OCI-M1 (cell line): ENCODE results near the gene ANO6.
A peak's percentile ranks its signal among the peaks of the same experiment; 100 is the strongest.
"Not testable (repeated sequence)": the region's sequence is repeated elsewhere in the genome, so short reads cannot be mapped to it uniquely, and the experiment has no call there.

ENCODE experiments used
- DNase-seq: peaks from one replicate; lab custom pipeline; 2025; lab: John Stamatoyannopoulos, UW

The ANO6 gene

DNA sequence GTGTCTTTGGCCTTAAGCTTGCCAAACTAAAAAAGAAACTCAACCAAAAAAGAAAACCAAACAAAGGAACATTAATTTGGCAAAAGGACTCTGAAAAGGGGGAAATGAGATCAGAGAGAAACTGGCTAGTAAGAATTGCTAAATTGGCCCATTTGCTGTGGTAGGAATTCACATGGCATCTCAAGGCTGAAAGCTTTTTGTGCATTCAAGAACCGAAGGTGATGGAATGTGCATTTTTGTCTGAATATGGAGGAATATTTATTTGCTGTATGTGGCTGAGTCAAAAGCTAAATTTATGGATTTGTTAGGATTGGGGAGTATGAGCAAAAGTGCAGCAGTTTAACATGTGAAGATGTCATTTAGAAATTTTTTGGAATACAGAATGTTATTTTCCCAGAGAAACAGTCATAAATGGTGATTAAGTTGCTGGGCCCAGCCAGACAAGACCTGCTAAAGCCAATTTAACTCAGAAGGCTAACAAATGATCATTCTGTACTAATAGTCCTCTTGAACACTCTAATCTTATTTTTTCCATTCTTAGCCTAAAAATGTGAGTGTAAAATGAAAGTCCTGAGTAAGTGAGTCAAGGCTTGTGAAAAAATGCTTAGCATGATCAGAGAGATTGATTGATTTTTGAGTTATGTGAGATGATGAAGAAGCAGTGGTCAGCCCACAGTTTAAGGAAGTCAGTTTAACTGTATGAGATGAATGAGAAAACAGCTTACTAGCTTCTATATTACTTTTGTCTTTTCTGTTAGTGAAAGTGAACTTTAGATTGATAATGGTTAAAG is 94.1 kb downstream of the ANO6 start:
- peak; percentile 40 for DNase-seq

DNA sequence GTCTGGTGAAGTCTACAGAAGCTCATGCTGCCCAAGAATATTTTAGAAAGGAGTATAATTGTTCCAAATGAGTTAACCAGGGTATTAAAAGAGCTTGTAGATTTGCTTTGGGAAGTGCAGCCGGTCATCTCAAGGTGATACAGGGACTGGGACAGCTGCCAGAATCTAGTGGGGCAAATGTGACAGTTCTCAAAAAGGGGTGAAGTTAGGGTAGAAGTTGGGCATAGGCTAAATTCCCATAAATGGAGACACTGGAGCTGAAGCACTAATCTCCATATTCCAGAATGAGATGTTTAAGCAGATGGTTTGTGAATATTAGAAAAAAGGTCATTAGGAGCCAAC is 94.7 kb downstream of the ANO6 start:
- no peak for DNase-seq

DNA sequence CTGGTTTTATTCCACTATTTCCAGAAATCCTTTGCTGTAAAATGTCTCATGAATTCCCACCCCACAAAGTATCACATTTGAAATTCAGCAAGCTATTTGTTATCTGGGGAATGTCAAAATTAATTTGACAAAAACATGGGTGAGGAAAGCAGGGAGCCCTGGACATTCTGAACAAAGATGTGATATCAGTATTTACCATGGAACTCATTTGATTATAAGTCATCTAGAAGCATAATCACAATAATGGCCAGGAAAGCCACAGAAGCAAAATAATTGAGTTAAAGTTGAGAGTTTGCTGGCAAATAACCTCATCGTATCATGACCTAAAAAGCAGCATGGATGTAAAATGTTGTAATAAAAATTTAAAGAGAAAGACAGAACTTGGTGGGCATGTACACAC is 96.1 kb downstream of the ANO6 start:
- no peak for DNase-seq

DNA sequence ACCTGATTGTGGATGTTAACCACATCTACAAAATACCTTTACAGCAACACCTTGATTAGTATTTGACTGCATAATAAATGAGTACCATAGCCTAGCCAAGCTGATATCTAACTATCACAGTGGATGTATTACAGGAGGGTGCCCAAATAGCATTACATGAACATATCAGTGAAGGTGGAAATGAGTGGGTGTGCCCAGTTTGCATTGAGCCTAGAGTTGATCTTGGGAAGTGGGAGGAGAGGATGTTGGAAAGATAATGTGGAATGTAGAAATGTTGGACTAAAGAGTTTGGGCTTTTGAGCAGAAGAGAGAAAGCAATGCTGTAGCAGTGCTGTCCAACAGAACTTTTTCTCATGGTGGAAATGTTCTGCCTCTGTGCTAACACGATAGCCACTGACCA is 98.9 kb downstream of the ANO6 start:
- DNase-seq: no peak

DNA sequence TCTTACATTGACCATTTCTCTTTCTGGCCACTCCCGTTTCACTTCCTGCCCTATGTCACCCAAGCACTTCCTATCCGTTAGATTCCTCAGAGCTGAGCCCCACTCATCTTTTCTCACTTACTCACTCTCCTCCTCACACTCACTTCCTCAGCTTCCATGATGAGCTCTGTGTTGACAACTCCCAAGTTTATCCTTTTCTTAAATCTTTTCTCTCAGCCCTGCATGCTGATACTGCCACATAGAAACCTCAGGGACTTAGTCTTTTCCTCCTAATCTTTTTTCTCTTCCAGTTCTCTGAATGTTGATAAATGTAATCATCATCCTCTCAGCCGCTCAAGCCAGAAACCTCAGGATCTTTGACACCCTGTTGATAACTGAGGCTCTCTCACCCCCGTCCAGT is 99.6 kb downstream of the ANO6 start:
- peak; percentile 64 for DNase-seq

DNA sequence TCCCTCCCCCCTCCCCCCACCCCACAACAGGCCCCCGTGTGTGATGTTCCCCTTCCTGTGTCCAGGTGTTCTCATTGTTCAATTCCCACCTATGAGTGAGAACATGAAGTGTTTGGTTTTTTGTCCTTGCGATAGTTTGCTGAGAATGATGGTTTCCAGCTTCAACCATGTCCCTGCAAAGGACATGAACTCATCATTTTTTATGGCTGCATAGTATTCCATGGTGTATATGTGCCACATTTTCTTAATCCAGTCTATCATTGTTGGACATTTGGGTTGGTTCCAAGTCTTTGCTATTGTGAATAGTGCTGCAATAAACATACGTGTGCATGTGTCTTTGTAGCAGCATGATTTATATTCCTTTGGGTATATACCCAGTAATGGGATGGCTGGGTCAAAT is 101.4 kb downstream of the ANO6 start:
- not testable (repeated sequence) for DNase-seq

DNA sequence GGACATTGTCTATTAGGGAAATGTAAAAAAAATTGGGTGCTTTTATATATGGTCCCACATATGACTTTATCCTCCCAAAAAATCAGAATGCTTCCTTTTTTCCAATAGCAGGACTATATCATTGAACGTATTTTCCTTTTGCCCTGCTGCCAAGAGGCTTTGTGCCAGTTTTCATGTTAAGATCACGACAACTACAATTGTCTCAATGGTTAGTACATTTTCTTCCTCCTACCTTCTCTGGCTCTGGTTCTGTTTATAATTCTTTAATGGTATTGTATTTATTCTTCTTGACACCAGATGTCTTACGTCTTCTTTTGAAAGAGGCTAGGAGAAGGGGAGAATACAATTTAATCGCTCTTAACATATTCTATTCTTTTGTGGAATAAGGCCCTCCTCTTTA is 106.9 kb downstream of the ANO6 start:
- no peak for DNase-seq

DNA sequence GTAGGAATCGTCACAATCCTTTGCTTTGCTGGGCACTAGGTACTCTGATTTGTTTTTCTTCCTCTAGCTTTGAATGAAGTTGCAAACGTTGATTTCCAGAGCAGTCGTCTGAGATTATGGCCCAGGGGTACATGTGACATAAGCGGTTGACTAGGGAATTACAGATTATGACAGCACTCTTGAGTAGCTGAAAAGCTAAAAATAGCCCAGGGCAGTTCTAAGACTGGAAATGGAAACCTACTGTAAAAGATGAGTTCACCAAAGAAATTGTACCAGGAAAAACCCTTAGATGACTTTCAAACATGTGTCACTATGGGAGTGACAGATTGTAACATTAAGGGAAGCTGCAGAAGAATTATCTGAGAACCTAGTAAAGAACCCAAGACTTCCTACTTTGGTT is 108.5 kb downstream of the ANO6 start:
- DNase-seq: peak; percentile 45

DNA sequence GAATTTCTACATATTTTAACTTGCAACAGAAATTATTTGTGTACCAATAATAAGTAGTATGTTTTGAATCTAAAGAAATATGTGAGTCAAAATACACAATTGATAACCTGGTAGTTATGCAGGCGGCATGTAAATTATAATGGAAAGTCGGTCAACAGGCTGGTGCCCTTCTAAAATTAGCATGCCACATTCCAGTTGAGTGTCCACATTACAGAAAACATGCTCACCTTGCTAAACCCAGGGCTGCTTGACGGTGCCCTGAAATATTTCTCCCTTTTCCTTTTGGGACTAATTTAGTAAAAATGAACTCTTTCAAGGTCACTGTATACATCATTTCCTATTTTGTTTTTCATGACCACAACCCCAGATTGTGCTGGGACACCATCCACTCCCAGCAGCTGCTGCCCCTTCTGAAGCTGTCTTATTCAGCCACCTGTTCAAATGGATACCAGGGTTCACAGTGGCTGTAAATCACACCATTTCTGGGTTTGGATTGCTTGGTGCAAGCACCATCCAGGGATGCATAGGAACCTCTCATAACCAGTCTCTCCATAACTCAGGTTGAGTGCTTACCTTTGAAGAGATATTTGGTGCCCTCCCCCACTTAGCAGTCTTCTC is 110.6 kb downstream of the ANO6 start:
- DNase-seq: no peak

DNA sequence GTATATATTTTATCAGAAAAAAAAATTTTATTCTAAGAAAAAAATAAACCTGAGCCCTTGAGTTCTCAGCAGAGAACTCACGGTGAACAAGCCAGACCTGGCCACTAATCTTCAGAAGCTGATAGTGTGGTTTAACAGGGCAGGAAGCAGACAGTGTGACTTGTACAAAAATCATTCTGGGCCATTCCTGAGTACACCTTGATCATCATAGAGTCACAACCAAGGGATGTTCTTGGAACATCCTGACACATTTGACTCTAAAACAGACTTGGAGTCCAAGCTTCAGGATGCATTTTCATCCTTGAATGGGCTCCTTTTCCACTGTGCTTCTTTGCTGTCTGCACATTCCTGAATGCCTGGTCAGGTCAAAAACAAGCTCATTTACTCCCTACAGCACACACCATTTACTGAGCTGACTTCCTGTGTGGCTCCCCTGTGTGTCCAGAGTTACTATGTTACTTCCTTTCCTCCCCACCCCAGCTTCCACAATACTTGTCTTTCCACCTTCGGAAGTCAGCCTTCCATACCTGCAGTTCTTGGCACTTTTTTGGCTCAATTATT is 112.0 kb downstream of the ANO6 start:
- DNase-seq: no peak

DNA sequence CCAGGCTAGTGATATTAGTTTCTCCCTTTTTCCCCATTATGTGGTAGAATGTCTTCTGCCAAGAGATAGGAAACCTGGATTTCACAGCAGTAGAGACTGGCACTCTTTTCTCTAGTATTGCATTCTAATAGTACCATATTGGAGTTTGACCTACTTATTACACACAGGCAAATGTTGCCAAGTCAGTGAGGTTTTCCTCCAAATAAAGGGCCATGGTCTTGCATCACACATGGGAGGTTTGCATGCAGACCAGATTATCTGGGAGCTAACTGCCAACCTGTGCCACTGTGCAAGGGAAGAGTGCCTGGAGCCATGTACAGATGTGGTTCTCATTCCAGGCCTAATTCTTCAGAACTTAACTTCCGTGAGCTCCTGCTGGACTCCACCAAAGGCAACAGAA is 113.3 kb downstream of the ANO6 start:
- no peak for DNase-seq

DNA sequence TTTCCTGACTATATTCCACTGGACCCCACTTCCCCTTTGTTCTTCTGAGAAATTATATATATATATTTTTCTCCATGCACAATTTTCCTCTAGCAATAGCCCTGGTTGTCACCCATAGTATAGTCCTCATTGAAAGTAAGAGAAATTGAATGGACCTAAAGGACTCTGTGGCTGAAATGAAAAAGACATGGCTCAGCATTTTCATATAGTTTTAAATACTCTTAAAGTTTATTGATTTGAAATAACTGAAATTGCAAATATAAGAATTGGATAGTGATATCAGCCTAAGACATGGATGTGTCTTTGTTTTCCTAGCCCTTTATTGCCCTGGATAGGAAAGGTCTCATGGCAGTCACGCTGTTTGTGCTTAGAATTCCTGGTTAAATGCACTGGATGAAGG is 113.8 kb downstream of the ANO6 start:
- DNase-seq: no peak

DNA sequence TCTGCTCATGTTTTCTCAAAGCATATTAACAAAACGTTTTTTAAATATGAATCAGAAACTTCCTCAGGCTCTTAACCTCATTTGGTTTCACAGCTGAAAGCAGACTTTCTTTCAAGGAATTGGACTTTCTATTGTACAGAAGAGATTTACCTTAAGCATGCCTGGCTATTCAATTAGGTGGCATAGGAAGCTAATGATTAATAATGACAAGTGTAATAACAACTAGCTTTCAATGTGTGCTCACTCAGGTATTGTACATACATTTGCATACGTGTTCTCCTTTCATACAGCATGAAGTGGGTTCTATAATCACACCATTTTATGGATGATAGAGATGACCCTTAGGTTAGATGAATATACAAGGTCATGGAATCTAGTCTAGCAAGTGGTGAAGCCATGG is 115.7 kb downstream of the ANO6 start:
- DNase-seq: no peak

DNA sequence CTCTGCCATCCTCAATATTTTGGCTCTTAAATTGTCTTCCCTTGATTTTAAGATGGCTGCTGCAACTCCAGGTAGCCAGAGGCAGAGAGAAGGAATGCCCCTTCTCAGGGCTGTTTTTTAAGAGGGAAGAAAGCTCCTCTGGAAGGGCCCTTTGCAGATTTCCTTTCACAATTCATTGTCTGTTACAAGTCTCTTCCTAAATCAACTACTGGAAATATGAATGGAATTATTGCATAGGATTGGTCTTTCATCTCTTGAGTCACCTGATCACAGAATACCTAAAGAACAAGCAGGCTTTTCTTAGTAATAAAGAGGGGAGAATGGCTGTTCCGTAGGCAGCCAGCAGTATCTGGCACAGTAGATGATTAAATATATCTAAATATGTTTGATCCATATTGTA is 118.5 kb downstream of the ANO6 start:
- no peak for DNase-seq

DNA sequence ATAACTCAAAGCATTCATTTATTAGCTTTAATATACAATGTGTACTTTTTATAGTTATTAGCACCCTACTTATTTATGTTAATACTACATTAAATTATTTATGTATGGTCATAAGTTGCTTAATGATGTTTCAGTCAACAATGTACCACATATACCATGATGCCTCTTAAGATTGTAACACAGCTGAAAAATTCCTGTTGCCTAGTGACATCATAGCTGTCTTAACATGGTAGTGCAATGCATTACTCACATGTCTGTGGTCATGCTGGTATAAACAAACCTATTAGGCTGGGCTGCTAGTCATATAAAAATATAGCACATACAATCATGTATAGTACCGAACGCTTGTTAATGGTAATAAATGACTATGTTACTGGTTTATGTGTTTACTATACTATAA is 120.4 kb downstream of the ANO6 start:
- peak; percentile 47 for DNase-seq

DNA sequence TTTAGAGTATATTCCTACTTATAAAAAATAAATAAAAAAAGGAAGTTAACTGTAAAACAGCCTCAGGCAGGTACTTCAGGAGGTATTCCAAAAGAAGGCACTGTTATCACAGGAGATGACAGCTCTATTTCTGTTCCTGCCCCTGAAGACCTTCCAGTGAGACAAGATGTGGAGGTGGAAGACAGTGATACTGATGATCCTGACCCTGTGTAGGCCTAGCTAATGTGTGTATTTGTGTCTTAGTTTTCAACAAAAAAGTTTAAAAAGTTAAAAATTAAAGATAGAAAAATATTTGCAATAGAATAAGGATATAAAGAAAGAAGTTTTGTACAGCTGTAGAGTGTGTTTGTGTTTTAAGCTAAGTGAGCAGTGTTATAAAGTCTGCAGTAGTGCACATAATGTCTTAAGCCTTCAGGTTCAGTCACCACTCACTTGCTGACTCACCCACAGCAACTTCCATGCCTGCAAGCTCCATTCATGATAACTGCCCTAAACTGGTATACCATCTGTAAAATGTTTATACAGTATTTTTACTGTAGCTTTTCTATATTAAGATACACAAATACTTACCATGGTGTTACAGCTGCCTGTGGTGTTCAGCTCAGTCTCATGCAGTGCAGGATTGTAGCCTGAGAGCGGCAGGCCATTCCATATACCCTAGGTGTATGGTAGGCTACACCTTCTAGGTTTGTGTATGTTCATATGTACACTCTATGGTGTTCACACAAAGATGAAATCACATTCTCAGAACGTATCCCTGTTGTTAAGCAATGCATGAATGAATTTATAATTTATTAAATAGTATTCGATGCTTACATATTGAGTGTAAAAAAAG is 121.1 kb downstream of the ANO6 start:
- peak; percentile 59 for DNase-seq

DNA sequence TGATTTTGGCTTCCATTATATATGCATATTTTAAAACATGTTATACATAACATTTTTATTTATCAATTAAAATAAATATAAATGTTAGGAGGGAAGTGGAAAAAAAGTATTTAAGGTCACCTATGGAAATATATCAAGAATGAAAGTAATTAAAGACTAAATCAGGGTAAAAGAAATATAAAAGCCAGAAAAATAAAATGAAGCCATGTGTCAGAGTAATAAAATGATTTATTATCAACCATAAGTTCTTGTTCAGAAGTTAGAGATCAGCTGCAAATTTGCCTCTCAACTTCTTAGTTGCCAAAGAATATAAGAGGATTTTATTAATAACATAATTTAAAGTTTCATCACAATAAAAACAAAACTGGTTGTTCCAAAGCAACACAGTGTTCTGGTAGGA is 121.9 kb downstream of the ANO6 start:
- no peak for DNase-seq

DNA sequence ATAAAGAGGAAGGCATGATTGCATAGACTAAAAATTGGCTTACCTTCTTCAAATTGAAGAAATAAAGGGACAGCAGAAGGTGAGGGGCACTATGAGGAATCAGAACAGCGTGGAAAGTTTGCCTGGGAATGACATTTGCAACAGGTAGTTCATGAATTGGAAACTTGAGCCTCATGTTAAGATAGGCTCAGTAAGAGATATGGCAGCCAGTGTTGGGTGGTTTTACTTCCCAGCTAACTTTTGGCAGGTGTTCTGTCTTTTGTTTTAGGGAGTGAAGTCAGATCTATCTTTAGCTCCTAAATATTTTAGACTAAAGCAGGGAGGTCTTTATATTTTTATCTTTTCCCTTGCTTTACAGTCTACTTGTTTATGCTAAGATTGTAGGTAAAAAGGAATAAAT is 122.4 kb downstream of the ANO6 start:
- peak; percentile 34 for DNase-seq

DNA sequence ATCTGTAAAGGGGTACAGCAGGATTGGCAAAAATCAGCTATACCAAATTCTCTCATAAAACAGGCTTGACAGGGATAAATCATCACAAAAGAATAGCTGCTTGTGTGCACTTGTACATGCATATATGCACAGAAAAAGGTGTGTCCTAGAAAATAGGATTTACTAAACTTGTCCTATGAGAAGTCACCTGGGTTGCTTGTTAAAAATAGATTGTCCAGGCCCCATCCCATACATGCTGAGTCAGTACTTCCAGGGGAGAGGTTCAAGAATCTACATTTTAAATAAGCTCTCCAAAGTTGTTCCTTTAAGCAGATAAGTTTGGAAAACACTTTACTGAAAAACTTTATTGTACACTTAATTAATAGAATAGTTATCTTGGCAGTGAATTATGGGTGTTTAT is 123.1 kb downstream of the ANO6 start:
- no peak for DNase-seq

DNA sequence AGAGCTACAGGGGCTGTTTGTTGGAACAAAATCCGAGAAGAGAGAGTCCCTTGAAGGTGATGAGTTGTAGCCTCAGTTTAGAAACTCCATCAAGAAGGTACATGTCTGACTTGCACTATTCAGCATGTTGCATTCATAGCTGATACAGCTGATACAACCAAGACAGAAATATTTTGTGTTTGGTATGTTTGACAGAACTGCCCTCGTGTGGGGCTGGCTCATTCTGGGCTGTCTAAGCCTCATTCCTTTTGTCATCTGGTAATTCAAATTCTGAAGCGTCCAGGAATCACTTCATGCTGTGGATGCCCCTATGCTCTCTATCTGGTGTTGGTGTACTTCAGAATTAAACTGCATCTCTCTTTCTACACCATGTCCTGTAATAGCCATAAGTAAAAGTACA is 126.3 kb downstream of the ANO6 start:
- no peak for DNase-seq

DNA sequence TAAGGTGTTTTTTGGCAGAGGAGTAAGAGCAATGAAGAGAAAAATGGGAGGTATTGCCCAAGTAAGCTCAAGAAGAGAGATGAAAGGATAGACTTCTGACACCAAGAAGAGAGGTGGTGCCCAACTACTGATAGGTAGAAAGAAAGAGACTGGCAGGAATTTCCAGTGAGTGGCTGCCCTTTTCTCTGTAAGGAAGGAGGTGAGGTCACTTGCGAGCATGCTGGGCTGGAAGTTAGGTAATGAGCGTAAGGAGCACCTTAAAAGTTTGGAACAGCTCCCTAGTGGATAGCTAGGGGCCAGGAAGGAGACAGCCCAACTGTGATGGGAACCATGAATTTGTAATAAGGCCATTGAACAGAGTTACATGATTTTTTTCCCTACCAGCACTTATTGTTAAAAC is 127.0 kb downstream of the ANO6 start:
- DNase-seq: no peak

DNA sequence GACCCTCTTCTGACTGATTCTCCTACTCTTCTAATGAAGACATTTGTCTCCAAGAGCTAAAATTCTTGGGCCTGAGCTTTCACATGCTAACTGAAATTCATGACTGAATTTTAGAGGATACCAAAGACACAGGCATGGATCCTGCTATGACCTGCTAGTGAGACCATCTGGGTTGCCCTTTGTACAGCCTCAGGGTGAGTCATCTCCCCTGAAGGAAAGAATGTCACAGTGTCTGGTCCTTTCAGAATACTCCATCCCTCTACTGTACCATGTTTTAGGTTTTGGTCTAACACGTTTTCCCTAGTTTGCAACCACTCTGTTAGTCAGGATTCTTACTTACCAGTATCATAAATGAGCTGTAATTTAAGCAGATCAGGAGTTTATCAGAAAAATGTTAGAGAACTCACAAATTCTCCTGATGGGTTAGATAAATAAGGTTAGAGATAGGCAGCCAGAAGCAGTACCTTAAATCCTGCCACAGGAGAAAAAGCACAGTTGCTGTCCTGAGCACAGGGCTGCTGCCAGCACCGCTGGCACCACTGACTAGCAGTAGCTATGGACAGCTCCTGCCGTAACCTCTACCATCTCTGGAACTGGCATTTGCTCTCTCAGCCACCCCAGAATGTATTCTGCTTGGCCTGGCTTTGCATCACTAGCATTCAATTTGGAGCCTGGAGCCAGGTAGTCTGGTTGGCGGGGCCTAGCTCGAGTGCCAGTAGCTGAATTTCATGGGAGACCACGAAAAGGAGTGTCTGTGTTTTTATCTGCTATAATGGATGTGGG is 127.6 kb downstream of the ANO6 start:
- peak; percentile 2 for DNase-seq
